Tibial artery (tissue), 4 donors: ENCODE measurements around the gene FADS3.

Experiments used
- DNase-seq, 2 donors: peaks; one replicate each; pipeline ENCODE4 v3.0.0-alpha.2; 2019
- H3K27ac ChIP-seq, 2 donors: fragments of 200-600 bp; sonication (generic) in 1 of 2; 1 replicate in 1 of 2; 2 replicates in 1 of 2; pipeline ENCODE4 v1.5.1; 2018 to 2019; ENCODE audit warnings: mild to moderate bottlenecking in 1 of 2
- H3K27me3 ChIP-seq, 2 donors: fragments of 200-600 bp; sonication (generic) in 1 of 2; one replicate each; pipeline versions ENCODE4 v1.5.1 to v1.6.0; 2016 to 2019
- H3K36me3 ChIP-seq, 3 donors: fragments of 200-600 bp; sonication (generic) in 2 of 3; one replicate each; pipeline ENCODE4 v1.5.1; 2016 to 2019; ENCODE audit warnings: mild to moderate bottlenecking in 2 of 3
- H3K4me1 ChIP-seq, 4 donors: fragments of 200-600 bp; sonication (generic) in 2 of 4; 1 replicate in 3 of 4; 2 replicates in 1 of 4; pipeline ENCODE4 v1.5.1; 2016 to 2019
- H3K4me3 ChIP-seq, 2 donors: fragments of 200-600 bp; sonication (generic) in 1 of 2; 1 replicate in 1 of 2; 2 replicates in 1 of 2; pipeline ENCODE4 v1.5.1; 2018 to 2019; ENCODE audit warnings: mild to moderate bottlenecking in 2 of 2
- H3K9me3 ChIP-seq, 3 donors: fragments of 200-600 bp; sonication (generic) in 1 of 3; one replicate each; pipeline ENCODE4 v1.5.1; 2016 to 2019
- CTCF ChIP-seq, 2 experiments: fragments of 200-600 bp in 1 of 2; fragments of 450-650 bp in 1 of 2; IDR thresholded peaks; one replicate each; pipeline ENCODE4 v1.5.1; 2017 to 2019; ENCODE audit warnings: antibody characterized with exemption in 2 of 2, mild to moderate bottlenecking in 1 of 2, moderate library complexity in 1 of 2
- intact Hi-C: fragments of 100-400 bp; cut with DNase I; formaldehyde crosslinking; loops from one replicate; pipeline ENCODE4 v1.15.0; 2023; ENCODE audit warnings: low total_unique reads

FADS3 gene

GRCh38 chr11:61895718-61896059 lies 4.3 kb upstream of the FADS3 start:
- Histone ChIP-seq H3K4me3 (no peak overlapping the region), H3K36me3 (peaks cover 0 to 8% (median 7%) of the 10 kb centered on the region in 3 donors), H3K4me1 (peaks cover 0 to 19% (median 8%) of the 10 kb centered on the region in 4 donors), H3K27ac (no peak overlapping the region), H3K27me3 (no peaks in the 10 kb centered on the region), H3K9me3 (no peaks in the 10 kb centered on the region)
- intact Hi-C loops: loop anchor here (2.0 kb wide), 1 partner anchor 213 kb away; no protein-coding TSS in a partner anchor
- DNase-seq: no peak
- no peak for TF ChIP-seq CTCF (IDR thresholded peaks at IDR 0.05)

DNA sequence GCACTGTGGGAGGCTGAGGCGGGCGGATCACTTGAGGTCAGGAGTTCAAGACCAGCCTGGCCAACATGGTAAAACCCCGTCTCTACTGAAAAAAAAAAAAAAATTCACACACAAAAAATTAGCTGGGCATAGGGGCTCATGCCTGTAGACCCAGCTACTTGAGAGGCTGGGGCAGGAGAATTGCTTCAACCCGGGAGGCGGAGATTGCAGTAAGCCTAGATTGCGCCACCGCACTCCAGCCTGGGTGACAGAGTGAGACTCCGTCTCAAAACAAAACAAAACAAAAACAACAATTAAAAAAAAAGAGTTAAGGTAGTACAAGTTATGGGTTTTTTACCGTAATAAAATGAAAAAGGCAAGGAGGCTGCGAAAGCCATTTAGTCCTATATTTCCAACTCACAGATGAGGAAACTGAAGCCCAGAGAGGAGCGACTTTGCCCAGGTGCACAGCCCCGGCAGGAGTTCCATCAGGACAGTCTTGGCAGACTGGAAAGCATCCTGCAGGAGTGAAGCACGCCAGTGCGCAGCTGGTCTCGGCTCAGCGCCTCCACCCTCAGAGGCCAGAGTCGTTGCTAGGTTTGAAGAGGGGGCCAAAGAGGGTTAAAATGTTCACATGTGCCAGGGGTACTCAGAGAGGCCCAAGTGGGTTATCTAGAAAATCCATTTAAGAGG lies 3.8 kb upstream of the FADS3 start:
- H3K4me1 ChIP-seq: peaks cover 0 to 24% (median 12%) of the 10 kb centered on the region in 4 donors
- no peaks in the 10 kb centered on the region for H3K27me3 ChIP-seq
- no peak for TF ChIP-seq CTCF (IDR thresholded peaks at IDR 0.05)
- no peak for DNase-seq
- no peak overlapping the region for H3K4me3 ChIP-seq
- peaks cover 0 to 7% (median 4%) of the 10 kb centered on the region in 3 donors for H3K36me3 ChIP-seq
- intact Hi-C loops: no loop called here
- no peaks in the 10 kb centered on the region for H3K9me3 ChIP-seq
- H3K27ac ChIP-seq: no peak overlapping the region

DNA sequence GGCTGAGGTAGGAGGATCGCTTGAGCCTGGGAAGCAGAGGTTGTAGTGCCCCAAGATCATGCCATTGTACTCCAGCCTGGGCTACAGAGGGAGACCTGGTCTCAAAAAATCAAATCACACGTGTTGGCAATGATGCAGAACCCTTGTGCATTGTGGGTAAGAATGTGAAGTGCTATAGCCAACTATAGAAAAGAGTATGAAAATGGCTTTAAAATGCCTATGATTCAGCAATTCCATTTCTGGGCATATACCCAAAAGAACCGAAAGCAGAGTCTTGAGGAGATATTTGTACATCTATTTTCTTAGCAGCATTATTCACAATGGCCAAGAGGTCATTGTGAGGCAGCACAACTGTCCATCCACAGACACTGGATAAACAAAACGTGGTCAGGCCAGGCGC lies 2.6 kb upstream of the FADS3 start:
- no peaks in the 10 kb centered on the region for H3K9me3 ChIP-seq
- no peak for DNase-seq
- H3K36me3 ChIP-seq: peaks cover 0 to 7% (median 0%) of the 10 kb centered on the region in 3 donors
- H3K27me3 ChIP-seq: no peaks in the 10 kb centered on the region
- intact Hi-C loops: loop anchor here (5.0 kb wide), 1 partner anchor 73 kb away; the partner anchor contains the start of gene FTH1
- no peak for TF ChIP-seq CTCF (IDR thresholded peaks at IDR 0.05)
- H3K4me1 ChIP-seq: peaks cover 0 to 31% (median 24%) of the 10 kb centered on the region in 4 donors
- H3K27ac ChIP-seq: peak overlapping the region in 1 of 2 donors; percentile 87
- H3K4me3 ChIP-seq: no peak overlapping the region

GRCh38 chr11:61892085-61892370 lies 683 bp upstream of the FADS3 start:
- Histone ChIP-seq H3K4me1 (peaks cover 0 to 51% (median 42%) of the 10 kb centered on the region in 4 donors), H3K27ac (peak overlapping the region; percentile 87 to 92), H3K27me3 (no peaks in the 10 kb centered on the region), H3K9me3 (no peaks in the 10 kb centered on the region), H3K4me3 (peak overlapping the region; percentile 85 to 96), H3K36me3 (peaks cover 0 to 2% (median 0%) of the 10 kb centered on the region in 3 donors)
- intact Hi-C loops: loop anchor here (5.0 kb wide), 1 partner anchor 75 kb away; the partner anchor contains the start of gene FTH1
- DNase-seq: no peak
- no peak for TF ChIP-seq CTCF (IDR thresholded peaks at IDR 0.05)

DNA sequence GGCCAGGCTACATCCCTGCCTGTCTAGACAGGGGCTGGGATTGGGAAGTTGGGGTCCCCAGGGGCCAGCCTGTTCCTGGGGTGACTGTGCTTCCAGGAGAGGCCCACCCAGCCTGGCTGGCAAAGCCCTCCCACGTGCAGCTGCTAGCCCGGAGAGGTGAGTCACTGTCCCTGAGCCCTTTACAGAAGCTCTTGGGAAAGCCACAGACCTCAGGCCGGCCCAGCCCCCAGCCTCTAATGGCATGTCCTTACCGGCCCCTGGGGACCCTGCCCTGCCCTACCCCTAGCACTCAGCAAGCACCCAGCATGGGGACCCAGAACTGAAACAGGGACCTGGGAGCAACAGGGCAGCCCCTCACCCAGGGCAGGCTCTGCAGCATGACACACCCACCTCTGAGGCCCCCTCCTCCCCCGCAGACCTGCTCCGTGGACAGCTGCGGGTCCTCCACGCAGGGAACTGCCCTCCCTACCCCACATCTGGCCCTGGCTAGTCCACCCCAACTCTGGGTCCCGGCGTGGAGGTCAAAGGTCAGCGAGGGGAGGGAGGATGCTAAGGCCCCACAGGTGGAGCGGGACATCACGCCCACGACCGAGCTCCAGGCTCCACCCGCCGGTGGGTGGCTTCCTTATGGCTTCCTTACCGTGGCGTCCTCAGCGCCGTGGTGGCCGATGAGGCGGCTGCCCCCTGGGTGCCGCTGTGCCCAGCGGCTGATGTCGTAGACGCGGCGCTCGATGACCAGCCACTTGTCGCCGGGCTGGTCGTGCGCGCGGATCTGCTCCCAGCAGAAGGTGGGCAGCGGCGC lies 615 bp downstream of the FADS3 start:
- Histone ChIP-seq H3K27ac (peak overlapping the region; percentile 87 to 92), H3K27me3 (no peaks in the 10 kb centered on the region), H3K4me3 (peak overlapping the region; percentile 85 to 96), H3K9me3 (no peaks in the 10 kb centered on the region), H3K4me1 (peaks cover 0 to 63% (median 54%) of the 10 kb centered on the region in 4 donors), H3K36me3 (no peaks in the 10 kb centered on the region)
- intact Hi-C loops: loop anchor here (5.0 kb wide), 1 partner anchor 77 kb away; the partner anchor contains the start of gene FTH1
- TF ChIP-seq CTCF (IDR thresholded peaks at IDR 0.05): peak in 1 of 2 experiments; percentile 30
- peak; percentile 76 to 93 for DNase-seq
